ENCODE results near the gene TMC6. TPM values are rescaled to one million over a fixed set of nuclear protein-coding genes. Genes with fewer than 3 reads are reported as not detected.

The TMC6 gene
- total and polyA plus RNA-seq, 4 donors, result 7.7 to 61.9 (median 13.3) TPM

- H3K4me1 ChIP-seq (ENCODE audit: control insufficient read depth in 4 of 4, insufficient read depth in 4 of 4, low read length in 3 of 4), result peaks cover 0 to 9% (median 2%) of the 10 kb centered on the region in 4 donors
- no peak overlapping the region for H3K27ac ChIP-seq (ENCODE audit: low read depth in 1 of 2, low read length in 2 of 2)
- 89% methylated on average over 14 of the region's 14 CpGs for WGBS
- no peak for DNase-seq (ENCODE audit: low spot score)
- H3K4me3 ChIP-seq (ENCODE audit: low read depth in 1 of 3, low read length in 3 of 3), result no peak overlapping the region
- no peaks in the 10 kb centered on the region for H3K9me3 ChIP-seq (ENCODE audit: control insufficient read depth in 4 of 4, low read length in 3 of 4)
- H3K36me3 ChIP-seq (ENCODE audit: control insufficient read depth in 4 of 4, insufficient read depth in 3 of 4, low read depth in 1 of 4, low read length in 3 of 4), result peaks cover 0 to 2% (median 0%) of the 10 kb centered on the region in 4 donors
- H3K9ac ChIP-seq (ENCODE audit: low read depth in 1 of 2, low read length in 2 of 2), result no peak overlapping the region
- no peaks in the 10 kb centered on the region for H3K27me3 ChIP-seq (ENCODE audit: control insufficient read depth in 4 of 4, insufficient read depth in 4 of 4, low read length in 3 of 4)
- TF ChIP-seq RXRA (IDR thresholded peaks at IDR 0.05), result no peak
- TF ChIP-seq, protein P1, sequence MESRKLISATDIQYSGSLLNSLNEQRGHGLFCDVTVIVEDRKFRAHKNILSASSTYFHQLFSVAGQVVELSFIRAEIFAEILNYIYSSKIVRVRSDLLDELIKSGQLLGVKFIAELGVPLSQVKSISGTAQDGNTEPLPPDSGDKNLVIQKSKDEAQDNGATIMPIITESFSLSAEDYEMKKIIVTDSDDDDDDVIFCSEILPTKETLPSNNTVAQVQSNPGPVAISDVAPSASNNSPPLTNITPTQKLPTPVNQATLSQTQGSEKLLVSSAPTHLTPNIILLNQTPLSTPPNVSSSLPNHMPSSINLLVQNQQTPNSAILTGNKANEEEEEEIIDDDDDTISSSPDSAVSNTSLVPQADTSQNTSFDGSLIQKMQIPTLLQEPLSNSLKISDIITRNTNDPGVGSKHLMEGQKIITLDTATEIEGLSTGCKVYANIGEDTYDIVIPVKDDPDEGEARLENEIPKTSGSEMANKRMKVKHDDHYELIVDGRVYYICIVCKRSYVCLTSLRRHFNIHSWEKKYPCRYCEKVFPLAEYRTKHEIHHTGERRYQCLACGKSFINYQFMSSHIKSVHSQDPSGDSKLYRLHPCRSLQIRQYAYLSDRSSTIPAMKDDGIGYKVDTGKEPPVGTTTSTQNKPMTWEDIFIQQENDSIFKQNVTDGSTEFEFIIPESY (IDR thresholded peaks at IDR 0.05), result no peak
- TF ChIP-seq, protein P2, sequence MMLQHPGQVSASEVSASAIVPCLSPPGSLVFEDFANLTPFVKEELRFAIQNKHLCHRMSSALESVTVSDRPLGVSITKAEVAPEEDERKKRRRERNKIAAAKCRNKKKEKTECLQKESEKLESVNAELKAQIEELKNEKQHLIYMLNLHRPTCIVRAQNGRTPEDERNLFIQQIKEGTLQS (IDR thresholded peaks at IDR 0.05), result no peak
- no peak for TF ChIP-seq MAX (IDR thresholded peaks at IDR 0.05)
- no peak for TF ChIP-seq HNF4A (conservative IDR thresholded peaks at IDR 0.05)
- TF ChIP-seq FOXA1 (IDR thresholded peaks at IDR 0.05), result no peak
- no peak for TF ChIP-seq EGR1 (IDR thresholded peaks at IDR 0.05; ENCODE audit: low read depth in 2 of 2)
- TF ChIP-seq YY1 (IDR thresholded peaks at IDR 0.05), result no peak
- TF ChIP-seq TAF1 (conservative IDR thresholded peaks at IDR 0.05), result no peak
Measured at GRCh38 chr17:78118801-78119241, 9.7 kb downstream of the TMC6 start.

- H3K4me3 ChIP-seq (ENCODE audit: low read depth in 1 of 3, low read length in 3 of 3), result no peak overlapping the region
- no peaks in the 10 kb centered on the region for H3K9me3 ChIP-seq (ENCODE audit: control insufficient read depth in 4 of 4, low read length in 3 of 4)
- 56% methylated on average over 41 of the region's 41 CpGs for WGBS
- DNase-seq (ENCODE audit: low spot score), result no peak
- H3K9ac ChIP-seq (ENCODE audit: low read depth in 1 of 2, low read length in 2 of 2), result no peak overlapping the region
- no peaks in the 10 kb centered on the region for H3K36me3 ChIP-seq (ENCODE audit: control insufficient read depth in 4 of 4, insufficient read depth in 3 of 4, low read depth in 1 of 4, low read length in 3 of 4)
- TF ChIP-seq, protein P3, sequence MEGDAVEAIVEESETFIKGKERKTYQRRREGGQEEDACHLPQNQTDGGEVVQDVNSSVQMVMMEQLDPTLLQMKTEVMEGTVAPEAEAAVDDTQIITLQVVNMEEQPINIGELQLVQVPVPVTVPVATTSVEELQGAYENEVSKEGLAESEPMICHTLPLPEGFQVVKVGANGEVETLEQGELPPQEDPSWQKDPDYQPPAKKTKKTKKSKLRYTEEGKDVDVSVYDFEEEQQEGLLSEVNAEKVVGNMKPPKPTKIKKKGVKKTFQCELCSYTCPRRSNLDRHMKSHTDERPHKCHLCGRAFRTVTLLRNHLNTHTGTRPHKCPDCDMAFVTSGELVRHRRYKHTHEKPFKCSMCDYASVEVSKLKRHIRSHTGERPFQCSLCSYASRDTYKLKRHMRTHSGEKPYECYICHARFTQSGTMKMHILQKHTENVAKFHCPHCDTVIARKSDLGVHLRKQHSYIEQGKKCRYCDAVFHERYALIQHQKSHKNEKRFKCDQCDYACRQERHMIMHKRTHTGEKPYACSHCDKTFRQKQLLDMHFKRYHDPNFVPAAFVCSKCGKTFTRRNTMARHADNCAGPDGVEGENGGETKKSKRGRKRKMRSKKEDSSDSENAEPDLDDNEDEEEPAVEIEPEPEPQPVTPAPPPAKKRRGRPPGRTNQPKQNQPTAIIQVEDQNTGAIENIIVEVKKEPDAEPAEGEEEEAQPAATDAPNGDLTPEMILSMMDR (IDR thresholded peaks at IDR 0.05; ENCODE audit: low read depth, low read length, missing input control), result peak; percentile 20
- TF ChIP-seq RAD21 (IDR thresholded peaks at IDR 0.05), result peak in 1 of 2 donors; percentile 68
- TF ChIP-seq FOXA1 (IDR thresholded peaks at IDR 0.05), result no peak
- no peak overlapping the region for H3K27ac ChIP-seq (ENCODE audit: low read depth in 1 of 2, low read length in 2 of 2)
- peaks cover 0 to 12% (median 4%) of the 10 kb centered on the region in 4 donors for H3K4me1 ChIP-seq (ENCODE audit: control insufficient read depth in 4 of 4, insufficient read depth in 4 of 4, low read length in 3 of 4)
- no peaks in the 10 kb centered on the region for H3K27me3 ChIP-seq (ENCODE audit: control insufficient read depth in 4 of 4, insufficient read depth in 4 of 4, low read length in 3 of 4)
Measured at GRCh38 chr17:78117027-78117981, 11.3 kb downstream of the TMC6 start.

GRCh38 chr17:78116411-78116810, 12.1 kb downstream of the TMC6 start:
- H3K9ac ChIP-seq (ENCODE audit: low read depth in 1 of 2, low read length in 2 of 2), result no peak overlapping the region
- H3K9me3 ChIP-seq (ENCODE audit: control insufficient read depth in 4 of 4, low read length in 3 of 4), result no peaks in the 10 kb centered on the region
- WGBS, result 97% methylated on average over 9 of the region's 9 CpGs
- peaks cover 0 to 9% (median 4%) of the 10 kb centered on the region in 4 donors for H3K4me1 ChIP-seq (ENCODE audit: control insufficient read depth in 4 of 4, insufficient read depth in 4 of 4, low read length in 3 of 4)
- no peak overlapping the region for H3K27ac ChIP-seq (ENCODE audit: low read depth in 1 of 2, low read length in 2 of 2)
- H3K27me3 ChIP-seq (ENCODE audit: control insufficient read depth in 4 of 4, insufficient read depth in 4 of 4, low read length in 3 of 4), result no peaks in the 10 kb centered on the region
- no peaks in the 10 kb centered on the region for H3K36me3 ChIP-seq (ENCODE audit: control insufficient read depth in 4 of 4, insufficient read depth in 3 of 4, low read depth in 1 of 4, low read length in 3 of 4)
- no peak for DNase-seq (ENCODE audit: low spot score)
- H3K4me3 ChIP-seq (ENCODE audit: low read depth in 1 of 3, low read length in 3 of 3), result no peak overlapping the region
- TF ChIP-seq, protein P3 (IDR thresholded peaks at IDR 0.05; ENCODE audit: low read depth, low read length, missing input control), result no peak
- TF ChIP-seq JUND (IDR thresholded peaks at IDR 0.05) (no peak), HNF4G (IDR thresholded peaks at IDR 0.05) (no peak), NR2F2 (IDR thresholded peaks at IDR 0.05) (no peak), HNF4A (conservative IDR thresholded peaks at IDR 0.05) (no peak), GABPA (IDR thresholded peaks at IDR 0.05 in 1 of 2, conservative IDR thresholded peaks at IDR 0.05 in 1 of 2) (no peak), TAF1 (conservative IDR thresholded peaks at IDR 0.05) (no peak), RAD21 (IDR thresholded peaks at IDR 0.05) (no peak)
- TF ChIP-seq, protein P4, sequence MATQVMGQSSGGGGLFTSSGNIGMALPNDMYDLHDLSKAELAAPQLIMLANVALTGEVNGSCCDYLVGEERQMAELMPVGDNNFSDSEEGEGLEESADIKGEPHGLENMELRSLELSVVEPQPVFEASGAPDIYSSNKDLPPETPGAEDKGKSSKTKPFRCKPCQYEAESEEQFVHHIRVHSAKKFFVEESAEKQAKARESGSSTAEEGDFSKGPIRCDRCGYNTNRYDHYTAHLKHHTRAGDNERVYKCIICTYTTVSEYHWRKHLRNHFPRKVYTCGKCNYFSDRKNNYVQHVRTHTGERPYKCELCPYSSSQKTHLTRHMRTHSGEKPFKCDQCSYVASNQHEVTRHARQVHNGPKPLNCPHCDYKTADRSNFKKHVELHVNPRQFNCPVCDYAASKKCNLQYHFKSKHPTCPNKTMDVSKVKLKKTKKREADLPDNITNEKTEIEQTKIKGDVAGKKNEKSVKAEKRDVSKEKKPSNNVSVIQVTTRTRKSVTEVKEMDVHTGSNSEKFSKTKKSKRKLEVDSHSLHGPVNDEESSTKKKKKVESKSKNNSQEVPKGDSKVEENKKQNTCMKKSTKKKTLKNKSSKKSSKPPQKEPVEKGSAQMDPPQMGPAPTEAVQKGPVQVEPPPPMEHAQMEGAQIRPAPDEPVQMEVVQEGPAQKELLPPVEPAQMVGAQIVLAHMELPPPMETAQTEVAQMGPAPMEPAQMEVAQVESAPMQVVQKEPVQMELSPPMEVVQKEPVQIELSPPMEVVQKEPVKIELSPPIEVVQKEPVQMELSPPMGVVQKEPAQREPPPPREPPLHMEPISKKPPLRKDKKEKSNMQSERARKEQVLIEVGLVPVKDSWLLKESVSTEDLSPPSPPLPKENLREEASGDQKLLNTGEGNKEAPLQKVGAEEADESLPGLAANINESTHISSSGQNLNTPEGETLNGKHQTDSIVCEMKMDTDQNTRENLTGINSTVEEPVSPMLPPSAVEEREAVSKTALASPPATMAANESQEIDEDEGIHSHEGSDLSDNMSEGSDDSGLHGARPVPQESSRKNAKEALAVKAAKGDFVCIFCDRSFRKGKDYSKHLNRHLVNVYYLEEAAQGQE (IDR thresholded peaks at IDR 0.05), result no peak
